NB4 (cell line): Measurements from ENCODE around the gene ZNF219.

Experiments
- CTCF ChIP-seq: IDR thresholded peaks from one replicate; pipeline ENCODE4 v1.5.1; 2012; ENCODE audit warnings: low read depth, low read length
- MAX ChIP-seq: IDR thresholded peaks from 2 replicates; pipeline ENCODE4 v1.6.1; 2011; ENCODE audit warnings: low read depth, low read length

GRCh38 chr14:21072781-21073339 lies 25.6 kb downstream of the ZNF219 start:
- TF ChIP-seq CTCF (no peak), MAX (no peak)
